PFSK-1 (cell line): Measurements from ENCODE around the gene ATP2B2.

Source experiments
- POLR2AphosphoS5 ChIP-seq: IDR thresholded peaks from 2 replicates; pipeline ENCODE4 v1.6.1; 2012; ENCODE audit warnings: low read depth, mild to moderate bottlenecking, control low read depth, low read length, moderate library complexity
- REST ChIP-seq, 2 experiments: IDR thresholded peaks; 2 replicates each; pipeline versions ENCODE4 v1.6.1 to v1.8.0; 2011 to 2012; ENCODE audit warnings: low read depth in 2 of 2, low read length in 2 of 2, control low read depth in 1 of 2, inconsistent platforms in 1 of 2, mild to moderate bottlenecking in 1 of 2, moderate library complexity in 1 of 2; ENCODE audit not compliant: insufficient read depth in 1 of 2

GRCh38 chr3:10381336-10381735 is 124.0 kb downstream of the ATP2B2 start:
- no peak for TF ChIP-seq REST (IDR thresholded peaks at IDR 0.05; ENCODE audit: insufficient read depth in 1 of 2, low read depth in 2 of 2, low read length in 2 of 2)
- no peak for TF ChIP-seq POLR2AphosphoS5
